Neural cell (in vitro differentiated cells): ENCODE data around the gene SHPK. TPM values are rescaled to one million over a fixed set of nuclear protein-coding genes. Genes with fewer than 3 reads are reported as not detected.

Source experiments
- H2AFZ ChIP-seq: fragments of 200-600, 300-800 bp; sonication (generic), shearing (Covaris generic); 2 replicates; pipeline ENCODE4 v1.6.0; 2014; ENCODE audit warnings: low read depth, mild to moderate bottlenecking, antibody characterized with exemption, low read length, moderate library complexity
- H3F3A ChIP-seq: fragments of 200-600 bp; shearing (Covaris generic); 2 replicates; pipeline ENCODE4 v1.6.1; 2016; ENCODE audit warnings: mild to moderate bottlenecking, moderate library complexity, mixed read lengths, antibody characterized with exemption, low read length; ENCODE audit not compliant: insufficient read depth, poor library complexity, severe bottlenecking
- H3K27ac ChIP-seq: fragments of 200-600, 300-800 bp; sonication (generic), shearing (Covaris generic); 2 replicates; pipeline ENCODE4 v1.5.1; 2014; ENCODE audit warnings: mild to moderate bottlenecking, low read length, moderate library complexity
- H3K27me3 ChIP-seq: fragments of 300-800, 200-600 bp; sonication (generic), shearing (Covaris generic); 2 replicates; pipeline ENCODE4 v1.6.0; 2014; ENCODE audit warnings: mild to moderate bottlenecking, low read depth, low read length, moderate library complexity; ENCODE audit not compliant: insufficient read depth
- H3K36me3 ChIP-seq: fragments of 300-800, 200-600 bp; sonication (generic), shearing (Covaris generic); 2 replicates; pipeline ENCODE4 v1.5.1; 2014; ENCODE audit warnings: mild to moderate bottlenecking, antibody characterized with exemption, low read length, moderate library complexity; ENCODE audit not compliant: insufficient read depth
- H3K4me2 ChIP-seq: fragments of 300-800, 200-600 bp; sonication (generic), shearing (Covaris generic); 2 replicates; pipeline ENCODE4 v1.6.0; 2014; ENCODE audit warnings: mild to moderate bottlenecking, low read length
- H3K4me3 ChIP-seq: fragments of 300-800, 200-600 bp; sonication (generic), shearing (Covaris generic); 2 replicates; pipeline ENCODE4 v1.5.1; 2014; ENCODE audit warnings: mild to moderate bottlenecking, low read length, moderate library complexity
- H3K79me2 ChIP-seq: fragments of 200-600 bp; shearing (Covaris generic); replicated peaks from 2 replicates; pipeline ENCODE4 v1.6.0; 2014; ENCODE audit warnings: mild to moderate bottlenecking, low read length, moderate library complexity; ENCODE audit not compliant: insufficient read depth
- H3K9ac ChIP-seq: fragments of 300-800, 200-600 bp; sonication (generic), shearing (Covaris generic); 2 replicates; pipeline ENCODE4 v1.6.1; 2016; ENCODE audit warnings: mild to moderate bottlenecking, low read length, mixed read lengths
- H3K9me2 ChIP-seq: fragments of 200-600 bp; shearing (Covaris generic); 2 replicates; pipeline ENCODE4 v1.6.1; 2016; ENCODE audit warnings: mild to moderate bottlenecking, low read length, mixed read lengths; ENCODE audit not compliant: insufficient read depth
- H3K9me3 ChIP-seq: fragments of 200-600, 300-800 bp; sonication (generic), shearing (Covaris generic); 2 replicates; pipeline ENCODE4 v1.6.1; 2016; ENCODE audit warnings: mild to moderate bottlenecking, mixed run types, low read length, moderate library complexity, mixed read lengths
- H4K20me1 ChIP-seq: fragments of 200-600 bp; shearing (Covaris generic); 2 replicates; pipeline ENCODE4 v1.6.1; 2016; ENCODE audit warnings: mild to moderate bottlenecking, mixed run types; ENCODE audit not compliant: insufficient read depth
- EP300 ChIP-seq: fragments of 450-650 bp; conservative IDR thresholded peaks from 2 replicates; pipeline ENCODE4 v1.6.1; 2014; ENCODE audit warnings: antibody characterized with exemption, mild to moderate bottlenecking, moderate library complexity; ENCODE audit not compliant: poor library complexity, severe bottlenecking
- EZH2 ChIP-seq: fragments of 200-600, 300-800 bp; shearing (Covaris generic), sonication (generic); IDR thresholded peaks from 2 replicates; pipeline ENCODE4 v1.6.1; 2014; ENCODE audit warnings: antibody characterized with exemption, low read length, borderline replicate concordance, mild to moderate bottlenecking; ENCODE audit not compliant: insufficient read depth, poor library complexity, severe bottlenecking
- MXI1 ChIP-seq: fragments of 450-650 bp; conservative IDR thresholded peaks from 2 replicates; pipeline ENCODE4 v1.6.1; 2014; ENCODE audit warnings: antibody characterized with exemption, mild to moderate bottlenecking; ENCODE audit not compliant: poor library complexity, severe bottlenecking
- POLR2AphosphoS5 ChIP-seq: IDR thresholded peaks from 2 replicates; pipeline ENCODE4 v1.6.1; 2012
- RAD21 ChIP-seq: fragments of 450-650 bp; conservative IDR thresholded peaks from 2 replicates; pipeline ENCODE4 v1.6.1; 2014; ENCODE audit warnings: antibody characterized with exemption, mild to moderate bottlenecking, moderate library complexity
- SMC3 ChIP-seq: fragments of 450-650 bp; conservative IDR thresholded peaks from 2 replicates; pipeline ENCODE4 v1.6.1; 2014; ENCODE audit warnings: antibody characterized with exemption, mild to moderate bottlenecking, moderate library complexity; ENCODE audit not compliant: poor library complexity
- TAF1 ChIP-seq: IDR thresholded peaks from 2 replicates; pipeline ENCODE4 v1.6.1; 2012; ENCODE audit warnings: low read depth
- polyA plus RNA-seq: library from polyadenylated mRNA; depleted of rRNA; stranded (reverse); fragments of >200 nt; gene quantifications from 2 replicates; pipeline ENCODE4 v1.2.3, GENCODE V29; 2014
- TF ChIP-seq, protein P1 (sequence below): fragments of 450-650 bp; IDR thresholded peaks from 2 replicates; pipeline ENCODE4 v1.5.1; 2014; ENCODE audit warnings: antibody characterized with exemption, mild to moderate bottlenecking, moderate library complexity; ENCODE audit not compliant: poor library complexity, severe bottlenecking
- TF ChIP-seq, protein P2 (sequence below): IDR thresholded peaks from 2 replicates; pipeline ENCODE4 v1.6.1; 2012; ENCODE audit warnings: borderline replicate concordance

Gene SHPK
- polyA plus RNA-seq, 1 donor from 2014 or later = 14.3 TPM

DNA sequence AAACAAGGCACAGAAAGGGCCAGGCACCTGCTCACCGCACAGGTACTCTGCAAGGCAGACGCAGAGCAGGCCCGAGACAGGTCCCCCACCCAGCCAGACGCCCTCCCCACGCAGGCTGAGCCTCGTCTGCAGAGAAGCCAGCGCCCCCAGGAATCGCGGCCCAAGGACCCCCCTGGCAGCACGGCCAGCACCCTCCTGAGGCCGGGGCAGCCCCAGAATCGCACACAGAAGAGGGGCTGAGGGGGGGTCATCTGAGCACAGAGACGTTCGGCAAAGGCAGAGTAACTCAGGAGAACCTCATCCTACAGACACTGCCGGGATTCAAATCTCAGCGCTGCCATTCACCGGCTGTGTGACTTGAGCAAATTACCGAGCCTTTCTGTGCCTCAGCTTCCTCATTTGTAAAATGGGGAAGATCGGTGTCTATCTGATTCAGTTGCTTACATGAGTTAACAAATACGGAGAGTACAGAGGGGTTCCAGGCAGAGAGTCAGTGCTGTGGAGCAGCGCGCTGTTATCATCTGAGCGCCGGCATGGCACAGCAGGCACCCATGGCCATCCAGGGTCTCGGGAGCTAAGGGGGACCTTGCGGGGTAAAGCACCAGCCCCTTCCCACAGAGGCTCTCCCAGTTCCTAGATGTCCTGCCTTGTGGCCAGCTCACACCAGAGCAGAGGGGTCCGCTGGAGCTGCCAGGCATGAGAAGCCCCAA lies 42.9 kb upstream of the SHPK start:
- no peaks in the 10 kb centered on the region for H3F3A ChIP-seq
- no peak overlapping the region for H3K27ac ChIP-seq
- no peak overlapping the region for H3K9ac ChIP-seq
- no peak overlapping the region for H2AFZ ChIP-seq
- TF ChIP-seq RAD21 = no peak
- no peak for TF ChIP-seq POLR2AphosphoS5
- TF ChIP-seq EZH2 = no peak
- TF ChIP-seq, protein P1, sequence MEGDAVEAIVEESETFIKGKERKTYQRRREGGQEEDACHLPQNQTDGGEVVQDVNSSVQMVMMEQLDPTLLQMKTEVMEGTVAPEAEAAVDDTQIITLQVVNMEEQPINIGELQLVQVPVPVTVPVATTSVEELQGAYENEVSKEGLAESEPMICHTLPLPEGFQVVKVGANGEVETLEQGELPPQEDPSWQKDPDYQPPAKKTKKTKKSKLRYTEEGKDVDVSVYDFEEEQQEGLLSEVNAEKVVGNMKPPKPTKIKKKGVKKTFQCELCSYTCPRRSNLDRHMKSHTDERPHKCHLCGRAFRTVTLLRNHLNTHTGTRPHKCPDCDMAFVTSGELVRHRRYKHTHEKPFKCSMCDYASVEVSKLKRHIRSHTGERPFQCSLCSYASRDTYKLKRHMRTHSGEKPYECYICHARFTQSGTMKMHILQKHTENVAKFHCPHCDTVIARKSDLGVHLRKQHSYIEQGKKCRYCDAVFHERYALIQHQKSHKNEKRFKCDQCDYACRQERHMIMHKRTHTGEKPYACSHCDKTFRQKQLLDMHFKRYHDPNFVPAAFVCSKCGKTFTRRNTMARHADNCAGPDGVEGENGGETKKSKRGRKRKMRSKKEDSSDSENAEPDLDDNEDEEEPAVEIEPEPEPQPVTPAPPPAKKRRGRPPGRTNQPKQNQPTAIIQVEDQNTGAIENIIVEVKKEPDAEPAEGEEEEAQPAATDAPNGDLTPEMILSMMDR = no peak
- no peak for TF ChIP-seq SMC3
- H3K9me2 ChIP-seq = no peaks in the 10 kb centered on the region
- no peak overlapping the region for H3K4me2 ChIP-seq
- H3K9me3 ChIP-seq = no peaks in the 10 kb centered on the region
- H3K79me2 ChIP-seq = no peaks in the 10 kb centered on the region
- H4K20me1 ChIP-seq = no peaks in the 10 kb centered on the region
- H3K4me3 ChIP-seq = no peak overlapping the region
- no peaks in the 10 kb centered on the region for H3K27me3 ChIP-seq
- no peaks in the 10 kb centered on the region for H3K36me3 ChIP-seq

DNA sequence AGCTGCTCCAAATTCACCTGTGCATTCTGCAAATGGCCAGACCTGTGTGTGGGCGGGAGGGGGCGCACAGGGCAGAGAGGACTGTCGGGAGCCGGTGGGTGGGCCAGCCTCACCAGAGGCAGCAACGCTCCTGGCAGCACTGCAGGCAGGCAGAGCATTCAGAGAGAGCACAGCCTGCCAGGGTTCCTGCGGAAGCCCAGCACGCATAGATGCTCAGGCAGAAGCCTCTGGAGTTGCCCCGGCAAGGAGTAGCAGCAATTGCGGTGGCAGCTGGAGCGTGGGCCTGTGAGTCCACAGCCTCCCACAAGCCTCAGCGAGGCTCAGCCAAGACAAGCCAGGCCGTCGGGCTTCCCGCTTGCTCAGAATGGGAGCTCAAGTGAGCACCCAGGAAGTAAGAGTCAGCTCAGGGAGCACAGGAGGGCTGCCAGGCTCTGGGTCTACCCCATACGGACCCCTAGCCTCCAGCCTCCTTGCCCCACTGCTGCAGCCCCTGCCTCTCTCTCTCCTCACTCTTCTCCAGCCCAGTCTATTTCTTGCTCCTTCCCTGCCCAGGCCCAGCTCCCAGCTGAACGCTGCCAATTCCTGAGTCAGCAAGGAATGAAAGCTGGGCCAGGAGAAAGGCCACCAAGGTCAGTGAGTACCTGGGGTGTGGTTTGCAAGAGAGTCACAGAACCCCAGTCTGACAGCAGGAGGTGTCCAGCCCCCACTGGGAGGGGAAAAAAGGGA lies 42.2 kb upstream of the SHPK start:
- Histone ChIP-seq H2AFZ (no peak overlapping the region), H3K9ac (no peak overlapping the region)

More for the DNA sequence above, 42.2 kb upstream of the SHPK start:
- H3K4me2 ChIP-seq = no peak overlapping the region
- H4K20me1 ChIP-seq = no peaks in the 10 kb centered on the region
- TF ChIP-seq SMC3 = no peak
- TF ChIP-seq EP300 = no peak
- no peak for TF ChIP-seq MXI1
- TF ChIP-seq POLR2AphosphoS5 = no peak
- TF ChIP-seq EZH2 = no peak
- TF ChIP-seq TAF1 = no peak
- TF ChIP-seq RAD21 = no peak
- TF ChIP-seq, protein P2, sequence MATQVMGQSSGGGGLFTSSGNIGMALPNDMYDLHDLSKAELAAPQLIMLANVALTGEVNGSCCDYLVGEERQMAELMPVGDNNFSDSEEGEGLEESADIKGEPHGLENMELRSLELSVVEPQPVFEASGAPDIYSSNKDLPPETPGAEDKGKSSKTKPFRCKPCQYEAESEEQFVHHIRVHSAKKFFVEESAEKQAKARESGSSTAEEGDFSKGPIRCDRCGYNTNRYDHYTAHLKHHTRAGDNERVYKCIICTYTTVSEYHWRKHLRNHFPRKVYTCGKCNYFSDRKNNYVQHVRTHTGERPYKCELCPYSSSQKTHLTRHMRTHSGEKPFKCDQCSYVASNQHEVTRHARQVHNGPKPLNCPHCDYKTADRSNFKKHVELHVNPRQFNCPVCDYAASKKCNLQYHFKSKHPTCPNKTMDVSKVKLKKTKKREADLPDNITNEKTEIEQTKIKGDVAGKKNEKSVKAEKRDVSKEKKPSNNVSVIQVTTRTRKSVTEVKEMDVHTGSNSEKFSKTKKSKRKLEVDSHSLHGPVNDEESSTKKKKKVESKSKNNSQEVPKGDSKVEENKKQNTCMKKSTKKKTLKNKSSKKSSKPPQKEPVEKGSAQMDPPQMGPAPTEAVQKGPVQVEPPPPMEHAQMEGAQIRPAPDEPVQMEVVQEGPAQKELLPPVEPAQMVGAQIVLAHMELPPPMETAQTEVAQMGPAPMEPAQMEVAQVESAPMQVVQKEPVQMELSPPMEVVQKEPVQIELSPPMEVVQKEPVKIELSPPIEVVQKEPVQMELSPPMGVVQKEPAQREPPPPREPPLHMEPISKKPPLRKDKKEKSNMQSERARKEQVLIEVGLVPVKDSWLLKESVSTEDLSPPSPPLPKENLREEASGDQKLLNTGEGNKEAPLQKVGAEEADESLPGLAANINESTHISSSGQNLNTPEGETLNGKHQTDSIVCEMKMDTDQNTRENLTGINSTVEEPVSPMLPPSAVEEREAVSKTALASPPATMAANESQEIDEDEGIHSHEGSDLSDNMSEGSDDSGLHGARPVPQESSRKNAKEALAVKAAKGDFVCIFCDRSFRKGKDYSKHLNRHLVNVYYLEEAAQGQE = no peak
- TF ChIP-seq, protein P1 = no peak
- no peaks in the 10 kb centered on the region for H3K9me2 ChIP-seq
- H3F3A ChIP-seq = no peaks in the 10 kb centered on the region
- no peaks in the 10 kb centered on the region for H3K36me3 ChIP-seq
- H3K79me2 ChIP-seq = no peaks in the 10 kb centered on the region
- no peaks in the 10 kb centered on the region for H3K27me3 ChIP-seq
- H3K9me3 ChIP-seq = no peaks in the 10 kb centered on the region
- no peak overlapping the region for H3K27ac ChIP-seq
- no peak overlapping the region for H3K4me3 ChIP-seq
